Activated CD8-positive, alpha-beta memory T cell treated with anti-CD3 and anti-CD28 coated beads, Interleukin-2, amount 50 U/mL, for 24 hours (primary cell): ENCODE results near the gene CCT5.
"Not testable (repeated sequence)": the region's sequence is repeated elsewhere in the genome, so short reads cannot be mapped to it uniquely, and the experiment has no call there.

ENCODE experiments used
- DNase-seq: peaks from one replicate; pipeline ENCODE4 v3.0.0-alpha.2; 2020; ENCODE audit errors: extremely low read depth

CCT5 gene

DNA sequence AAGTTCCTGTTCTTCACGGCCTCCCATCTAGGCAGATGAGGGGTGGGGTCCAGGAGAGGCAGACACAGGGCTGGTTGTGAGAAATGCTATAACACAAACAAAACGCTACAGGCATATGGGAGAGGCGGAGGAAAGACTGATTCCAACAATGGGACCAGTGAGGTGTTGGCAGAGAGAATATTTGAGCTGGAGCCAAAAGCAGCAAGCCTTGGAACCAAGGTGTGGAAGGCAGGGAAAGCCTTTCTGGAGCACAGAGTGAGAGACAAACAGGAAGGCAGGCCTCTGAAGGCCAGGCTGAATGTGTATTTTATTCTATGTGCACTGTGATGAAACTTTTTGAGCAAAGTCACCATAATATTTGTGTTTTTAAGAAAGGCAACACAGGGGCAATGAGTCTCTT, 3.3 kb upstream of the CCT5 start:
- no peak for DNase-seq

DNA sequence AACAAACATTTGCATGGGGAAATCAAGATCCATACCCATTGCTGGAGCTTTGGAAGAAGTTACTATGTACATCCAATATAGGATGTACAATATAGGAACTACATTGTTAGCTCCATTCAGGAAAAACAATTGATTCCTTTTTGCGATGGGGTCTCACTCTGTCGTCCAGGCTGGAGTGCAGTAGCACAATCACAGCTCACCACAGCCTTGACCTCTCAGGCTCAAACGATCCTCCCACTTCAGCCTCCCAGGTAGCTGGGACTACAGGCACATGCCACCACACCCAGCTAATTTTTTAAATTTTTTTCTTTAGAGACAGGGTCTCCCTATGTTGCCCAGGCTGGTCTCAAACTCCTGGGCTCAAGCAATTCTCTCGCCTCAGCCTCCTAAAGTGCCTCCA, 2.9 kb upstream of the CCT5 start:
- DNase-seq = not testable (repeated sequence)

- DNase-seq = no peak
Measured at GRCh38 chr5:10248378-10249260, 1.5 kb upstream of the CCT5 start.

DNA sequence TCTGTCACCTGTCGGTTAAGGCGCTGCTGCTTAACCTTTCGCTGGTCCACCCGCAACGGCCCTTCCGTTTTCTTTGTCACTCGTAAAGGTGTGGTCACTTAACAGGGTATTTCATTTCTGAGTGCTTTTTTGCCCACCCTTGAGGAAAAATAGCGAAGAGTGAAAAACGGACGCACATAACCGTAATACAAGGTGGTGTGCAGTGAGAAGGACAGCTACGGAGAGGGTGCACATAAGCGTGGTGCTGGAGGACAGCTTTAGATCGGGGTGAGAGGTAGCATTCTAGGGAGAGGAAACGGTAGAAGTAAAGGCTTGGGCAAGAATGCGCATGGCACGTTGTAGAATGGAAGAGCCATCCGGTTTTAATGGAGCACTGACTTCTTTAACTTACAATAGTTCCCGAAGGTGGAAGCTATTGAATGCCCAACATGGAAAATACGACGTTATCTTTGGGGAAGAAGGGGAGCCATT, 761 bp downstream of the CCT5 start:
- no peak for DNase-seq

- no peak for DNase-seq
Measured at GRCh38 chr5:10251405-10251804, 1.3 kb downstream of the CCT5 start.

- DNase-seq = no peak
Measured at GRCh38 chr5:10253390-10253789, 3.3 kb downstream of the CCT5 start.

DNA sequence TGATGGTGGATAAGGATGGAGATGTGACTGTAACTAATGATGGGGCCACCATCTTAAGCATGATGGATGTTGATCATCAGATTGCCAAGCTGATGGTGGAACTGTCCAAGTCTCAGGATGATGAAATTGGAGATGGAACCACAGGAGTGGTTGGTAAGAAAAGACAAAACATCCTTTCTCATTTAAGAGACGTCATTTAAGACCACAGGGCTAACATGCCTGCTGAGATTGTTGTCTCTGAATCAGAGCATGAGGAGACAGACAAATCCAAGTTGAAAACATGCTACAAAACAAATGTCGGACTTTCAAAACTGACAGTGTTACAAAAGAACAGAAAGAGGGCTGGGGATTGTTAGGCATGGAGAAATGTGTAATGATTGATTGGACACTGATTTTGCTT, 4.6 kb downstream of the CCT5 start:
- no peak for DNase-seq

DNA sequence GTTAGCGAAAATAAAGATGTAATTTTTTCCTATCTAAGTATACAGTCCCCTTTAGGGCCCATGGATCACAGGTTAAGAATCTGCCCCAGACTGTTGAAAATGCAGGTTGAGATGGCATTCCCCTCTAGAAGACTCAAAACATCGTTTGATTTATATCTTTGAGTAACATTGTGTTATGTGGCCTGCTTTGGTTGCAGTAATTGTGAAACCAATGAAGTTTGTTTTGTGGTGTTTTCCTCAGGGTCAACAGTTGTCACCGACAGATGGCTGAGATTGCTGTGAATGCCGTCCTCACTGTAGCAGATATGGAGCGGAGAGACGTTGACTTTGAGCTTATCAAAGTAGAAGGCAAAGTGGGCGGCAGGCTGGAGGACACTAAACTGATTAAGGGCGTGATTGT, 7.8 kb downstream of the CCT5 start:
- no peak for DNase-seq

GRCh38 chr5:10259899-10260298, 9.8 kb downstream of the CCT5 start:
- DNase-seq = no peak

- no peak for DNase-seq
Measured at GRCh38 chr5:10261065-10261464, 11.0 kb downstream of the CCT5 start.

- DNase-seq = no peak
Measured at GRCh38 chr5:10262121-10262774, 12.2 kb downstream of the CCT5 start.

DNA sequence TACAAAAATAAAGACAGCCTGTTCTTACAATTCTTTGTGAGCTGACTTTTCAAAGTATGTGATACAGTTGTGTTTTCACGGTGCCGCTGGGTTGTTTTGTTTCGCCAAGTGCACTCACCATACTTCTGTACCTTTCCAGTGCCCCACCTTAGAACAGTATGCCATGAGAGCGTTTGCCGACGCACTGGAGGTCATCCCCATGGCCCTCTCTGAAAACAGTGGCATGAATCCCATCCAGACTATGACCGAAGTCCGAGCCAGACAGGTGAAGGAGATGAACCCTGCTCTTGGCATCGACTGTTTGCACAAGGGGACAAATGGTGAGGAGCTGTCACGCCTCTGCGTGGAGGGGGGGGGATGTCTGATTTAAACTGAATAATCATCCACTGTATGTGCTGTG, 12.9 kb downstream of the CCT5 start:
- DNase-seq = no peak

GRCh38 chr5:10264604-10265003, 14.5 kb downstream of the CCT5 start:
- no peak for DNase-seq

- DNase-seq = no peak
Measured at GRCh38 chr5:10265245-10266109, 15.4 kb downstream of the CCT5 start.

GRCh38 chr5:10266137-10266536, 16.1 kb downstream of the CCT5 start:
- DNase-seq = no peak

GRCh38 chr5:10266839-10267238, 16.8 kb downstream of the CCT5 start:
- DNase-seq = no peak

- no peak for DNase-seq
Measured at GRCh38 chr5:10268100-10268499, 18.0 kb downstream of the CCT5 start.

DNA sequence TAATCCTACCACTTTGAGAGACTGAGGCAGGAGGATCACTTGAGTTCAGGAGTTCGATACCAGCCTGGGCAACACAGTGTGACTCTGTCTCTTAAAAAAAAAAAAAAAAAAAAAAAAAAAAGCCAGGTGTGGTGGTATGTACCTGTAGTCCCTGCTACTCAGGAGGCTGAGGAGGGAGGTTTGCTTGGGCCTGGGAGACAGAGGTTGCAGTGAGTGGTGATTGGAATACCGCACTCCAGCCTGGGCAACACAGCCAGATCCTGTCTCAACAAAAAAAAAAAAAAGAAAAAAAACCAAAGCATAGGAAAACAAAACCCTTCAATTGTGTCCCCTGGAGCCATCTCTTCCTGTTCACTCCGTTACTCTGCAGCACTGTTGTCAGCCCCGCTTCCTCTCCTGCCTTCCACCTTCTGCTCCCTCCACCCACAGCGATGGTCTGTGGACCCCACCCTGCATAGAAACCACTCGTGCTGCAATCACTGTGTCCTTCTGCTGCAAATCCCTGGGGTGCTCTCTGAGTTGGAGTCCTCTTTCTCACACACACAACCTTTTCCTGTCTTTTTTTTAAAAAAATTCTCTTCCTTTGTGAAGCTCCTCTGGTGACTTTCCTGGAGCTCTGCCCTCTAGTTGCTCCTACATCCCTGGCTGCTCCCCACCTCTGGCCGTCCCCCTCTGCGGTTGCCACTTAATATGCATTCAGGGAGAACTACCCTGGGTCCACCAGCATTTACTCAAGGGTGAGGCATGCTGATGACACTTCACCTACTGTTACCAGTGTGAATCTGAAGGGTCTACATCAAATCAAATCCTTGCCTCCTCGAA, 22.2 kb downstream of the CCT5 start:
- DNase-seq = no peak

DNA sequence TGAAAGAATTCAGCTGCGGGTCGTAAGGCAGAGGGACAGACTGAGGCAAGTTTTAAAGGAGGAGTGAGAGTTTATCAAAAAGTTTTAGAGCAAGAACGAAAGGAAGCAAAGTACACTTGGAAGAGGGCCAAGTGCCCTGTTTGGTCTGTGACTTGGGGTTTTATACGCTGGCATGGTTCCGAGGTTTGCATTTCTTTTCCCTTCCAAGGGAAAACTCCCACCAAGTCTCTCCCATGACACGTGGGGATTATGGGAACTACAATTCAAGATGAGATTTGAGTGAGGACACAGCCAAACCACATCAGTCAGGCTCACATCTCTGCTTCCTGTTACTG, 22.8 kb downstream of the CCT5 start:
- not testable (repeated sequence) for DNase-seq

DNA sequence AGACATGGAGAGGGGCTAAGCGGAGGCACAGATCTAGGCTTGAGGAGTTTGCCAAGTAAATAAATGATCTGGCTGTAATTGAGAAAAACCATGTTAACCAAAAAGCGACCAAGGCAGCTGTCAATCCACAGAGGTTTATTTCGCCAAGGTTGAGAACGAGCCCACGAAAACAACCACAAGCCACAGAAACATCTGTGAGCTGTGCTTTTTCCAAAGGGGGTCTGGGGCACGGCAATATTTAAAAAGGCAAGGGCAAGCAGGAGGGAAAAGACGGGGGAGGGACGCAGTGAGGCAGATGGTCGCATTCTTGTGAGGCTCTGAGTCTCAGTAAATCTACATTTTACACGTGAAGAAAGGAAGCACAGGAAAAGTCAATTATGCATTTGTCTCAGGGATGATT, 25.4 kb downstream of the CCT5 start:
- no peak for DNase-seq

DNA sequence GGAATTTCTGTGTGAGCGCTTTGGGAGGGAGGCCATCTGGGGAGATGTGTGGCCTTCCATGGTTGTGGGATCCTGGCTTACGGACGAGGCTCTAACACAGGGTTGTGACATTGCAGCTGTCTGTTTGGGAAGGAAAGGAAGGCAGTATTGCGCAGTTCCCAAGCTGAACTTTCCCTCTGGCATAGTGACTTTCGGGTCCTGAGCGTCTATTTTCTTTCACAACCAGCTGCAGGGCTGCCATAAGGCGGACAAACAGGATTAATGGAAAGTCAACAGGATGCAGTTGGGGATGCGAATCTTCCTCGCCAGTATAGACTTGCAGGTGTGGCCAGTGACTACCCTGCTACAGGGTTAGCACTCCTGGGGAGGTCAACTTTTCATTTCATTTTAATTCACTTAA, 25.9 kb downstream of the CCT5 start:
- DNase-seq = no peak

DNA sequence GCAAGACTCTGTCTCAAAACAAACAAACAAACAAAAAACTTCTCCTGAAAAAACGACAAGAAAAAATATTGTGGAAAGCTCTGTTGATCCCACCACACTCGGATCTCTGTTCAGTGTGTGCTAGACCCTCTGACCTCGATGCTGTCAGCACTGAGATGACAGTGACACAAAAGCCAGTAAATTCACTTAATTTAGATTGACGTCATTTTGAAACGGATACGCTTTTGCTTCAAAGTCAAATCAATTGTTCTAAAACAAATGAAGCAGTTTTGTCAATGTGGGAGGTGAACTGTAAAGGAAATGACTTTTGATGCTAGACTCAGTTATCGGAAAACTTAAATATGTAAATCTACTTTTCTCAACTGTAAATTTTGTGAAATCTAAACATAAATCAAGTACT, 26.6 kb downstream of the CCT5 start:
- DNase-seq = no peak
